Measurements from ENCODE around the gene ZNF609.

ZNF609 gene

DNA sequence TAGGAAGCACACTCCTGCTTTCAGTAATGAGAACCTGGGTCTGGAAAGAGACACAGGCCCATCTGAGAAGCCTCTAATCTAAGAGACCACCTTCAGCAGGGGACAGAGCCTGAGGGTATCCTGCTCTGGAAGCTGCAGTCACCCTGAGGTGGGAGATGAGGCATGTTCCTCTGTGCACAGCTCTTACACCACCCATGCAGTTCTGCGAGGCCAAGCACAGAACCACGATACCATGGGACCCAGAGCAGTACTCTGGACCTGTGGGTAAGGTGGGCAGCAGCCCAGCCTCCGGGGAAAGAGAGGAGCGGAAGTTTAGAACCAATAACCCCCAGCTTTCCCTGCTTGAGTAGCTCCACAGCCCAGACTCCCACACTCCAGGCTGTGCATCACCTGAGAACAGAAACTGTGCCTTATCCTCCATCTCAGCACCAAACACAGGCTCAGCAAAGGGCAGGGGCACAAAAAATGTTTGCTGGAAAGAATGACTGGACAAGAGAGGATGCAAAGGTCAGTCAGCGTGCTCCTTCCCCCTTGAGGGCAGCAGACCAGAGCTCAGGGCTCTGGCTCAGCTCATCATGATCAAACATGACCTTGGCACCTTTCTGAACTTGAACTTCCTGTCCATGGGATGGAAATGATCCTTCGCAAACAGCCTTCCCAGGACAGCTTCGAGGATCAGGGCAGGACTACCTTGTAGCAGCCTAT lies 271.9 kb downstream of the ZNF609 start:
- no peak for TF ChIP-seq CTCF (conservative IDR thresholded peaks at IDR 0.05; ENCODE audit: low read depth, low read length)
- DNase-seq (ENCODE audit: low read depth): no peak
- H3K4me3 ChIP-seq (ENCODE audit: low read length): no peak overlapping the region
